Fibroblast of lung (primary cell): ENCODE data around the gene KSR2.

Experiments used
- EZH2 ChIP-seq: IDR thresholded peaks from 2 replicates; pipeline ENCODE4 v1.5.1; 2012; ENCODE audit warnings: low read length, control low read depth, mild to moderate bottlenecking; ENCODE audit errors: missing control alignments
- TF ChIP-seq, protein P1 (sequence below), 2 donors: IDR thresholded peaks in 1 of 2; conservative IDR thresholded peaks in 1 of 2; 1 replicate in 1 of 2; 2 replicates in 1 of 2; pipeline ENCODE4 v1.5.1; 2011 to 2012; ENCODE audit warnings: low read length in 2 of 2, control low read depth in 1 of 2, inconsistent platforms in 1 of 2, low read depth in 1 of 2, mild to moderate bottlenecking in 1 of 2

DNA sequence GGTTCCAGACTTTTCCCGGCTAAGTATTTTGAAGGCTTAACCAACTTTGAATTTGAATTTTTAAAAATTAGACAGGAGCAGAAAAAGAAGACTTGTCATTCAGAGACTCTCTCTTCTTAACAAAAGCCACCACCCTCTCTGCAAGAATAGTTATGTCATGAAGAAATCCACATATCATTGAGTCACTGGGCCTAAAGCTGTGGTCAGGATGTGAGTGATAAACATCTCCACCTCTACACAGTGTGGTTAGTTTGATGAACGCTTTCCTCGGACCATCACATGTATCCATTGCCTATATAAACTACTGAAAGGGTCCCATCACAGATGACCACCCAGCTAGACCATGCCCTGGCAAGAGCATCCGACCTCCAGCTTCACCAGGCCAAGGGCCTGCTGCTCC lies 226.1 kb downstream of the KSR2 start:
- TF ChIP-seq, protein P1, sequence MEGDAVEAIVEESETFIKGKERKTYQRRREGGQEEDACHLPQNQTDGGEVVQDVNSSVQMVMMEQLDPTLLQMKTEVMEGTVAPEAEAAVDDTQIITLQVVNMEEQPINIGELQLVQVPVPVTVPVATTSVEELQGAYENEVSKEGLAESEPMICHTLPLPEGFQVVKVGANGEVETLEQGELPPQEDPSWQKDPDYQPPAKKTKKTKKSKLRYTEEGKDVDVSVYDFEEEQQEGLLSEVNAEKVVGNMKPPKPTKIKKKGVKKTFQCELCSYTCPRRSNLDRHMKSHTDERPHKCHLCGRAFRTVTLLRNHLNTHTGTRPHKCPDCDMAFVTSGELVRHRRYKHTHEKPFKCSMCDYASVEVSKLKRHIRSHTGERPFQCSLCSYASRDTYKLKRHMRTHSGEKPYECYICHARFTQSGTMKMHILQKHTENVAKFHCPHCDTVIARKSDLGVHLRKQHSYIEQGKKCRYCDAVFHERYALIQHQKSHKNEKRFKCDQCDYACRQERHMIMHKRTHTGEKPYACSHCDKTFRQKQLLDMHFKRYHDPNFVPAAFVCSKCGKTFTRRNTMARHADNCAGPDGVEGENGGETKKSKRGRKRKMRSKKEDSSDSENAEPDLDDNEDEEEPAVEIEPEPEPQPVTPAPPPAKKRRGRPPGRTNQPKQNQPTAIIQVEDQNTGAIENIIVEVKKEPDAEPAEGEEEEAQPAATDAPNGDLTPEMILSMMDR (conservative IDR thresholded peaks at IDR 0.05 in 1 of 2, IDR thresholded peaks at IDR 0.05 in 1 of 2; ENCODE audit: low read depth in 1 of 2, low read length in 2 of 2) = no peak
- no peak for TF ChIP-seq EZH2
